K562 (cell line): ENCODE measurements around the gene CHERP. TPM values are rescaled to one million over a fixed set of nuclear protein-coding genes. Genes with fewer than 3 reads are reported as not detected.

Experiments used
- CREB1 ChIP-seq, 2 experiments: sonication (generic) in 1 of 2; formaldehyde crosslinking in 1 of 2; IDR thresholded peaks; 2 replicates each; pipeline versions ENCODE4 v1.6.1 to v1.8.0; 2012 to 2022; ENCODE audit warnings: inconsistent platforms in 1 of 2, mild to moderate bottlenecking in 1 of 2, missing genetic modification reagents in 1 of 2, moderate library complexity in 1 of 2
- HDAC2 ChIP-seq: fragments of 450-650 bp; IDR thresholded peaks from 2 replicates; pipeline ENCODE4 v1.6.1; 2016; ENCODE audit warnings: mild to moderate bottlenecking
- HDAC8 ChIP-seq: fragments of 450-650 bp; IDR thresholded peaks from 2 replicates; pipeline ENCODE4 v1.6.1; 2016; ENCODE audit warnings: mild to moderate bottlenecking, missing genetic modification characterization, moderate library complexity, missing compliant biosample characterization
- ILK ChIP-seq: fragments of 450-650 bp; IDR thresholded peaks from 2 replicates; pipeline ENCODE4 v1.6.1; 2016; ENCODE audit warnings: missing genetic modification characterization, low read depth, mild to moderate bottlenecking, missing compliant biosample characterization, moderate library complexity, borderline replicate concordance
- KLF13 ChIP-seq: fragments of 450-650 bp; IDR thresholded peaks from 2 replicates; pipeline ENCODE4 v1.6.1; 2016; ENCODE audit warnings: missing genetic modification characterization, low read depth, mild to moderate bottlenecking, missing compliant biosample characterization, moderate library complexity, borderline replicate concordance
- MXI1 ChIP-seq: IDR thresholded peaks from 2 replicates; pipeline ENCODE4 v1.6.1; 2011; ENCODE audit warnings: low read depth, mild to moderate bottlenecking, improper control_type of control experiment, low read length
- NCOA6 ChIP-seq: fragments of 450-650 bp; IDR thresholded peaks from 2 replicates; pipeline ENCODE4 v1.6.1; 2017; ENCODE audit warnings: mild to moderate bottlenecking
- NRF1 ChIP-seq, 2 experiments: fragments of 450-650 bp; IDR thresholded peaks in 1 of 2; conservative IDR thresholded peaks in 1 of 2; 2 replicates each; pipeline ENCODE4 v1.6.1; 2014; ENCODE audit warnings: mild to moderate bottlenecking in 2 of 2
- OTX1 ChIP-seq: fragments of 450-650 bp; formaldehyde crosslinking; IDR thresholded peaks from 2 replicates; pipeline ENCODE4 v1.4.0; 2022; ENCODE audit warnings: mild to moderate bottlenecking
- PCBP1 ChIP-seq: fragments of 200-400 bp; formaldehyde crosslinking; IDR thresholded peaks from 2 replicates; pipeline ENCODE4 v1.6.1; 2018; ENCODE audit warnings: mild to moderate bottlenecking, low read depth, low read length; ENCODE audit not compliant: poor library complexity, severe bottlenecking
- PHB ChIP-seq: fragments of 250-450 bp; sonication (Bioruptor Pico); IDR thresholded peaks from 2 replicates; pipeline ENCODE4 v1.5.0; 2021
- PKNOX1 ChIP-seq: fragments of 450-650 bp; IDR thresholded peaks from 2 replicates; pipeline ENCODE4 v1.6.1; 2016
- RBBP5 ChIP-seq: fragments of 200-600 bp; sonication (generic); IDR thresholded peaks from 2 replicates; pipeline ENCODE4 v1.6.1; 2012; ENCODE audit warnings: borderline replicate concordance, mild to moderate bottlenecking, low read length, control low read depth, inconsistent platforms; ENCODE audit not compliant: insufficient read depth, poor library complexity, severe bottlenecking
- TBP ChIP-seq: optimal IDR thresholded peaks from 2 replicates; pipeline ENCODE3; 2011; ENCODE audit warnings: low read depth, low read length, improper control_type of control experiment
- TOE1 ChIP-seq, 2 experiments: fragments of 450-650 bp in 1 of 2; sonication (generic) in 1 of 2; formaldehyde crosslinking in 1 of 2; IDR thresholded peaks; 2 replicates each; pipeline versions ENCODE4 v1.7.1 to v1.8.0; 2016 to 2022; ENCODE audit warnings: borderline replicate concordance in 2 of 2, mild to moderate bottlenecking in 2 of 2, antibody characterized with exemption in 1 of 2, inconsistent platforms in 1 of 2, low read depth in 1 of 2, missing genetic modification reagents in 1 of 2, moderate library complexity in 1 of 2
- ZBTB7A ChIP-seq: IDR thresholded peaks from 2 replicates; pipeline ENCODE4 v1.6.1; 2011; ENCODE audit warnings: low read depth, mild to moderate bottlenecking, low read length, moderate library complexity, borderline replicate concordance; ENCODE audit not compliant: control insufficient read depth
- ZC3H4 ChIP-seq: sonication (generic); formaldehyde crosslinking; IDR thresholded peaks from 2 replicates; pipeline ENCODE4 v1.9.0; 2021; ENCODE audit warnings: missing genetic modification reagents, borderline replicate concordance
- ZNF143 ChIP-seq: sonication (generic); formaldehyde crosslinking; IDR thresholded peaks from 2 replicates; pipeline ENCODE4 v1.9.0; 2022; ENCODE audit warnings: mild to moderate bottlenecking, missing genetic modification reagents
- ZNF584 ChIP-seq: fragments of 200-800 bp; sonication (Bioruptor generic); IDR thresholded peaks from 2 replicates; pipeline ENCODE4 v1.6.1; 2016; ENCODE audit warnings: low read depth, mild to moderate bottlenecking, missing genetic modification characterization, missing compliant biosample characterization
- ZNF830 ChIP-seq: fragments of 250-450 bp; sonication (Bioruptor Pico); IDR thresholded peaks from 2 replicates; pipeline ENCODE4 v1.5.0; 2021; ENCODE audit warnings: mild to moderate bottlenecking
- polyA plus RNA-seq, 8 experiments: library from polyadenylated mRNA; depleted of rRNA in 4 of 8; stranded (reverse) in 5 of 8; unstranded in 3 of 8; fragments of >200 nt; fragmentation: Nextera tagmentation in 2 of 8; fragmentation: Illumina TruSeq in 1 of 8; extraction: Ambion mirVana in 2 of 8; extraction: Trizol in 1 of 8; gene quantifications; 2 replicates each; pipeline versions ENCODE4 v1.2.1 to v1.2.3, GENCODE V29; 2011 to 2014; ENCODE audit warnings: inconsistent platforms in 1 of 8, missing spikeins in 1 of 8
- total RNA-seq, 7 experiments: library from RNA; depleted of rRNA in 6 of 7; stranded (reverse); fragments of >200 nt in 6 of 7; fragmentation: Illumina TruSeq in 2 of 7; extraction: Trizol in 2 of 7; gene quantifications; 2 replicates each; pipeline versions ENCODE4 v1.2.1 to v1.2.3, GENCODE V29; 2011 to 2021; ENCODE audit warnings: low replicate concordance in 1 of 7
- TF ChIP-seq, protein P1 (sequence below): sonication (generic); formaldehyde crosslinking; IDR thresholded peaks from 2 replicates; pipeline ENCODE4 v1.5.0; 2020; ENCODE audit warnings: missing genetic modification reagents
- TF ChIP-seq, protein P2 (sequence below): fragments of 450-650 bp; formaldehyde crosslinking; IDR thresholded peaks from 2 replicates; pipeline ENCODE4 v1.4.0; 2022; ENCODE audit warnings: missing genetic modification characterization

The CHERP gene
- total and polyA plus RNA-seq, 9 of the 15 experiments (the other 6 are each of a cell fraction or from before 2014, with no cell fraction given): 0.60 to 85.1 (median 7.8) TPM

DNA sequence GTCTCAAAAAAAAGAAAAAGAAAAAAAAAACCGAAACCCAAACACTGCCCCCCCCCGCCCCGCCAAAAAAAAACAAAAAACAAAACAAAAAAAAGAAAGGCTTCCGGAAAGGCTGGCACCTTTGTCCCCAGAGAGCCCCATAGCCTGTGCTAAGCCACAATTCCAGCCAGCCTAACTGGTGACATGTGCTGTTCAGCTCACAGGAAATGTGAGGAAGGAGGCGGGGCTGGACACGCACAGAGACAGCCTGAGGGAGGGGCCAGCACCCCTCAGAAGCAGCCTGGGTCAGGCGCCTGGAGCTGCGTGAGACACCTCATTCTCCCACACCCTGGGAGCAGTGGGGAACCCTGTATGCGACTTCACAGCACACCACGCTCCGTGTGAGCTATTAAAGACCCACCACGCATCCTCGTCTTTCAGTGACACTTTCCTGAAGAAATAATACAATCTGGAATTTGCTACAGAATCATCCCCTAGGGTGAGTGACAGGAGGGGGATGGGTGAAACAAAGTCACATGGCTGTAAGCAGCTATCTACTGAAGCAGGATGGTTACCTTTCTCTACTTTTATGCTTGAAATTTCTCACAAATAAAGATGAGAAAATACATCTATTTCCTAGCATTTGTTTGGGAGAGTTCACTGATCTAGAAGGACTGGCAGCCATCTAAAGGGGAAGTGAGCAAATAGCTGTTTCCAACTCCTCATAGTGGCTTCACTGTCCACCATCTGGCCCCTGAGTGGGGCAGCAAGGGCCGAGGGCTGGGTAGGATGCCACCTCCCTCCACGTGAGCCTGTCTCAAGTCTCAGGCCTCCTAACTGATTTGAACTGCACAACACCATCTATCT lies 42.2 kb upstream of the CHERP start (continued):
- TF ChIP-seq ZNF830 (no peak), KLF13 (tag) (peak; percentile 22; the same call in 1 of the 2 replicates), OTX1 (no peak), PCBP1 (no peak), ILK (tag) (no peak), TOE1 (IDR thresholded peaks at IDR 0.05; ENCODE audit: borderline replicate concordance) (peak; percentile 61; the same call in 1 of the 2 replicates), TOE1 (CRISPR knock-in tag; IDR thresholded peaks at IDR 0.05; ENCODE audit: borderline replicate concordance, low read depth) (no peak), ZNF143 (no peak), PKNOX1 (peak; percentile 98), ZC3H4 (no peak), ZBTB7A (peak; percentile 71; the same call in 1 of the 2 replicates), MXI1 (peak; percentile 70; the same call in 1 of the 2 replicates), HDAC8 (tag) (no peak), ZNF584 (CRISPR knock-in tag) (no peak; the same call in 1 of the 2 replicates), RBBP5 (peak; percentile 38), PHB (CRISPR knock-in tag) (no peak), NCOA6 (no peak), NRF1 (conservative IDR thresholded peaks at IDR 0.05 in 1 of 2, IDR thresholded peaks at IDR 0.05 in 1 of 2) (peak; percentile 80 to 83), CREB1 (IDR thresholded peaks at IDR 0.05) (no peak), CREB1 (CRISPR knock-in tag; IDR thresholded peaks at IDR 0.05) (0 out of 2 replicates have a peak, but pooled peaks have one; percentile 21), HDAC2 (peak; percentile 75; the same call in 1 of the 2 replicates), TBP (peak; percentile 58)
- TF ChIP-seq, protein P1, sequence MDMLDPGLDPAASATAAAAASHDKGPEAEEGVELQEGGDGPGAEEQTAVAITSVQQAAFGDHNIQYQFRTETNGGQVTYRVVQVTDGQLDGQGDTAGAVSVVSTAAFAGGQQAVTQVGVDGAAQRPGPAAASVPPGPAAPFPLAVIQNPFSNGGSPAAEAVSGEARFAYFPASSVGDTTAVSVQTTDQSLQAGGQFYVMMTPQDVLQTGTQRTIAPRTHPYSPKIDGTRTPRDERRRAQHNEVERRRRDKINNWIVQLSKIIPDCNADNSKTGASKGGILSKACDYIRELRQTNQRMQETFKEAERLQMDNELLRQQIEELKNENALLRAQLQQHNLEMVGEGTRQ: peak; percentile 52
- TF ChIP-seq, protein P2, sequence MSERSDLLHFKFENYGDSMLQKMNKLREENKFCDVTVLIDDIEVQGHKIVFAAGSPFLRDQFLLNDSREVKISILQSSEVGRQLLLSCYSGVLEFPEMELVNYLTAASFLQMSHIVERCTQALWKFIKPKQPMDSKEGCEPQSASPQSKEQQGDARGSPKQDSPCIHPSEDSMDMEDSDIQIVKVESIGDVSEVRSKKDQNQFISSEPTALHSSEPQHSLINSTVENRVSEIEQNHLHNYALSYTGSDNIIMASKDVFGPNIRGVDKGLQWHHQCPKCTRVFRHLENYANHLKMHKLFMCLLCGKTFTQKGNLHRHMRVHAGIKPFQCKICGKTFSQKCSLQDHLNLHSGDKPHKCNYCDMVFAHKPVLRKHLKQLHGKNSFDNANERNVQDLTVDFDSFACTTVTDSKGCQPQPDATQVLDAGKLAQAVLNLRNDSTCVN (CRISPR knock-in tag): no peak
